GM21825 (cell line): ENCODE measurements around the gene MORN1.

Experiments used
- ATAC-seq: cut with Tn5 transposase; IDR thresholded peaks from one replicate; pipeline ENCODE4 v1.9.1; 2021; ENCODE audit warnings: mild to moderate bottlenecking, moderate library complexity; ENCODE audit not compliant: unreplicated experiment

MORN1 gene

GRCh38 chr1:2422523-2422922 is 31.2 kb upstream of the MORN1 start:
- ATAC-seq, result no peak

GRCh38 chr1:2419416-2419815 is 28.1 kb upstream of the MORN1 start:
- ATAC-seq, result no peak

GRCh38 chr1:2418791-2419320 is 27.5 kb upstream of the MORN1 start:
- ATAC-seq, result no peak

GRCh38 chr1:2417833-2418225 is 26.5 kb upstream of the MORN1 start:
- ATAC-seq, result no peak

- no peak for ATAC-seq
These were observed 25.9 kb upstream of the MORN1 start for GRCh38 chr1:2417083-2417832.

GRCh38 chr1:2416403-2416802 is 25.0 kb upstream of the MORN1 start:
- no peak for ATAC-seq

- ATAC-seq, result no peak
These were observed 24.5 kb upstream of the MORN1 start for GRCh38 chr1:2415801-2416208.

GRCh38 chr1:2415337-2415736 is 24.0 kb upstream of the MORN1 start:
- ATAC-seq, result no peak

- no peak for ATAC-seq
These were observed 23.1 kb upstream of the MORN1 start for GRCh38 chr1:2414297-2414958.

GRCh38 chr1:2413495-2414296 is 22.3 kb upstream of the MORN1 start:
- no peak for ATAC-seq

GRCh38 chr1:2412773-2413494 is 21.6 kb upstream of the MORN1 start:
- peak; percentile 16 for ATAC-seq

GRCh38 chr1:2412395-2412772 is 21.0 kb upstream of the MORN1 start, which contains the start of gene PEX10:
PEX10 (minus strand) TSS chr1:2412564; CDS start chr1:2412502, 62 bp downstream.
- peak; percentile 75 for ATAC-seq

GRCh38 chr1:2411801-2412394 is 20.5 kb upstream of the MORN1 start:
- ATAC-seq, result peak; percentile 20

- no peak for ATAC-seq
These were observed 18.4 kb upstream of the MORN1 start for GRCh38 chr1:2409745-2410144.

- ATAC-seq, result no peak
These were observed 17.5 kb upstream of the MORN1 start for GRCh38 chr1:2408859-2409276.

- no peak for ATAC-seq
These were observed 17.1 kb upstream of the MORN1 start for GRCh38 chr1:2408456-2408855.

- no peak for ATAC-seq
These were observed 16.6 kb upstream of the MORN1 start for GRCh38 chr1:2407991-2408275.

GRCh38 chr1:2407166-2407990 is 16.0 kb upstream of the MORN1 start:
- no peak for ATAC-seq

GRCh38 chr1:2406451-2407041 is 15.2 kb upstream of the MORN1 start:
- ATAC-seq, result no peak
